ENCODE measurements around the gene CD300A.

- TF ChIP-seq CTCF (IDR thresholded peaks at IDR 0.05 in 8 of 11, conservative IDR thresholded peaks at IDR 0.05 in 3 of 11) = no peak
- no peak for TF ChIP-seq POLR2A (IDR thresholded peaks at IDR 0.05)
- peak; percentile 9 to 68 (median 37) for TF ChIP-seq POLR2AphosphoS5 (IDR thresholded peaks at IDR 0.05)
Observed at GRCh38 chr17:74521701-74522201, 55.3 kb downstream of the CD300A start.

All from spleen (tissue), 7 donors.